HG03378 (cell line): ENCODE measurements around the gene TRAF2.

ENCODE experiments used
- ATAC-seq: cut with Tn5 transposase; IDR thresholded peaks from one replicate; pipeline ENCODE4 v1.9.1; 2021; ENCODE audit warnings: mild to moderate bottlenecking, moderate library complexity; ENCODE audit not compliant: unreplicated experiment

Gene TRAF2

GRCh38 chr9:136973618-136974617 lies 87.6 kb downstream of the TRAF2 start:
- no peak for ATAC-seq

GRCh38 chr9:136974817-136975535 lies 88.7 kb downstream of the TRAF2 start:
- ATAC-seq = no peak

GRCh38 chr9:136975644-136976043 lies 89.3 kb downstream of the TRAF2 start:
- no peak for ATAC-seq
